Fibroblast of lung (primary cell): ENCODE data around the gene DDX54.

ENCODE experiments used
- EZH2 ChIP-seq: IDR thresholded peaks from 2 replicates; pipeline ENCODE4 v1.5.1; 2012; ENCODE audit warnings: low read length, control low read depth, mild to moderate bottlenecking; ENCODE audit errors: missing control alignments
- TF ChIP-seq, protein P1 (sequence below), 2 donors: IDR thresholded peaks in 1 of 2; conservative IDR thresholded peaks in 1 of 2; 1 replicate in 1 of 2; 2 replicates in 1 of 2; pipeline ENCODE4 v1.5.1; 2011 to 2012; ENCODE audit warnings: low read length in 2 of 2, control low read depth in 1 of 2, inconsistent platforms in 1 of 2, low read depth in 1 of 2, mild to moderate bottlenecking in 1 of 2

DNA sequence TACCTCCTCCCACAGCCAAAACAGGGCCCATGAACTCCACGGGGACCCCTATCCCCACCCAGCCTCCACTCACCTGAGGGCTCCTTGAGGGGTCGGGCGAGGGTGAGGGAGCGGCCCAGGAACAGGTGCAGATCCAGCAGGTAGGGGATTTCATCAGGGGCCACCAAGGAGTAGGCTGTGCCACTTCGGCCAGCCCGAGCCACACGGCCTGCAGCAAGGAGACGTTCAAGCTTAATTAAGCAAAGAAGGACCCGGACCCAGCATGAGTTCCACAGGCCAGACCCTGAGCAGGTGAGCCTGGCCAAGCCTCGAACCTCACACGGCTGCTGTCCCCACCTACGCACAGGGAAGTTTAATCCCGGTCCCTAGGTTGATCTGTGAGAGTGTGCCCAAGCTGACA is 15.6 kb downstream of the DDX54 start:
- TF ChIP-seq, protein P1, sequence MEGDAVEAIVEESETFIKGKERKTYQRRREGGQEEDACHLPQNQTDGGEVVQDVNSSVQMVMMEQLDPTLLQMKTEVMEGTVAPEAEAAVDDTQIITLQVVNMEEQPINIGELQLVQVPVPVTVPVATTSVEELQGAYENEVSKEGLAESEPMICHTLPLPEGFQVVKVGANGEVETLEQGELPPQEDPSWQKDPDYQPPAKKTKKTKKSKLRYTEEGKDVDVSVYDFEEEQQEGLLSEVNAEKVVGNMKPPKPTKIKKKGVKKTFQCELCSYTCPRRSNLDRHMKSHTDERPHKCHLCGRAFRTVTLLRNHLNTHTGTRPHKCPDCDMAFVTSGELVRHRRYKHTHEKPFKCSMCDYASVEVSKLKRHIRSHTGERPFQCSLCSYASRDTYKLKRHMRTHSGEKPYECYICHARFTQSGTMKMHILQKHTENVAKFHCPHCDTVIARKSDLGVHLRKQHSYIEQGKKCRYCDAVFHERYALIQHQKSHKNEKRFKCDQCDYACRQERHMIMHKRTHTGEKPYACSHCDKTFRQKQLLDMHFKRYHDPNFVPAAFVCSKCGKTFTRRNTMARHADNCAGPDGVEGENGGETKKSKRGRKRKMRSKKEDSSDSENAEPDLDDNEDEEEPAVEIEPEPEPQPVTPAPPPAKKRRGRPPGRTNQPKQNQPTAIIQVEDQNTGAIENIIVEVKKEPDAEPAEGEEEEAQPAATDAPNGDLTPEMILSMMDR (conservative IDR thresholded peaks at IDR 0.05 in 1 of 2, IDR thresholded peaks at IDR 0.05 in 1 of 2; ENCODE audit: low read depth in 1 of 2, low read length in 2 of 2), result no peak
- no peak for TF ChIP-seq EZH2
